Astrocyte (in vitro differentiated cells and primary cell): Measurements from ENCODE around the gene CRISPLD2. TPM values are rescaled to one million over a fixed set of nuclear protein-coding genes. Genes with fewer than 3 reads are reported as not detected.

Source experiments
- DNase-seq: peaks from one replicate; pipeline ENCODE4 v3.0.0-alpha.2; 2010; ENCODE audit warnings: low read depth
- FAIRE-seq: peaks from 2 replicates; lab custom pipeline; 2011; peaks lifted over from hg19 to GRCh38; lab: Jason Lieb, UNC
- H2AFZ ChIP-seq: 2 replicates; pipeline ENCODE4 v1.6.0; 2012; ENCODE audit warnings: low read depth, low read length, inconsistent platforms
- H3K27ac ChIP-seq: 2 replicates; pipeline ENCODE4 v1.5.1; 2011; ENCODE audit warnings: low read depth, low read length, inconsistent platforms
- H3K27me3 ChIP-seq: 2 replicates; pipeline ENCODE4 v1.6.0; 2011; ENCODE audit warnings: low read length, inconsistent platforms; ENCODE audit not compliant: insufficient read depth
- H3K36me3 ChIP-seq: 2 replicates; pipeline ENCODE4 v1.5.1; 2011; ENCODE audit warnings: low read length, inconsistent platforms; ENCODE audit not compliant: insufficient read depth
- H3K4me1 ChIP-seq: 2 replicates; pipeline ENCODE4 v1.5.1; 2011; ENCODE audit warnings: low read length, inconsistent platforms; ENCODE audit not compliant: insufficient read depth
- H3K4me2 ChIP-seq: 2 replicates; pipeline ENCODE4 v1.6.0; 2012; ENCODE audit warnings: low read length, inconsistent platforms
- H3K4me3 ChIP-seq: 2 replicates; pipeline ENCODE4 v1.5.1; 2011; ENCODE audit warnings: low read depth, mild to moderate bottlenecking, low read length, inconsistent platforms; ENCODE audit not compliant: insufficient read depth
- H3K79me2 ChIP-seq: 2 replicates; pipeline ENCODE4 v1.6.0; 2012; ENCODE audit warnings: mild to moderate bottlenecking, low read length, inconsistent platforms; ENCODE audit not compliant: insufficient read depth
- H3K9ac ChIP-seq: 2 replicates; pipeline ENCODE4 v1.6.0; 2012; ENCODE audit warnings: mild to moderate bottlenecking, low read length, inconsistent platforms
- H3K9me3 ChIP-seq: 2 replicates; pipeline ENCODE4 v1.5.1; 2012; ENCODE audit warnings: low read depth, mild to moderate bottlenecking, low read length, inconsistent platforms; ENCODE audit not compliant: insufficient read depth
- H4K20me1 ChIP-seq: 2 replicates; pipeline ENCODE4 v1.6.0; 2012; ENCODE audit warnings: low read length, inconsistent platforms; ENCODE audit not compliant: insufficient read depth
- H3K27ac Mint-ChIP-seq: one replicate; pipeline ENCODE4 v1.8.0; 2021; ENCODE audit warnings: mild to moderate bottlenecking, mixed read lengths; ENCODE audit not compliant: unreplicated experiment
- H3K27me3 Mint-ChIP-seq: one replicate; pipeline ENCODE4 v1.8.0; 2021; ENCODE audit warnings: low read depth, mixed read lengths; ENCODE audit not compliant: unreplicated experiment
- H3K36me3 Mint-ChIP-seq: one replicate; pipeline ENCODE4 v1.8.0; 2021; ENCODE audit warnings: low read depth, mixed read lengths; ENCODE audit not compliant: unreplicated experiment
- H3K4me1 Mint-ChIP-seq: one replicate; pipeline ENCODE4 v1.8.0; 2021; ENCODE audit warnings: low read depth, mixed read lengths; ENCODE audit not compliant: unreplicated experiment
- H3K4me3 Mint-ChIP-seq: one replicate; pipeline ENCODE4 v1.8.0; 2021; ENCODE audit warnings: mild to moderate bottlenecking, moderate library complexity, mixed read lengths; ENCODE audit not compliant: unreplicated experiment
- H3K9me3 Mint-ChIP-seq: one replicate; pipeline ENCODE4 v1.8.0; 2021; ENCODE audit warnings: mild to moderate bottlenecking, mixed read lengths; ENCODE audit not compliant: unreplicated experiment
- EZH2 ChIP-seq: IDR thresholded peaks from 2 replicates; pipeline ENCODE4 v1.6.1; 2012; ENCODE audit warnings: mild to moderate bottlenecking, low read length, inconsistent platforms; ENCODE audit not compliant: insufficient read depth
- total RNA-seq: library from RNA; stranded (reverse); gene quantifications from 2 replicates; pipeline ENCODE4 v1.2.1, GENCODE V29; 2021
- TF ChIP-seq, protein P1 (sequence below): IDR thresholded peaks from 2 replicates; pipeline ENCODE4 v1.5.1; 2011; ENCODE audit warnings: low read depth, mild to moderate bottlenecking, inconsistent platforms, low read length, moderate library complexity; ENCODE audit not compliant: insufficient read depth

The CRISPLD2 gene
- total RNA-seq, 1 donor from 2014 or later: 1.8 TPM

DNA sequence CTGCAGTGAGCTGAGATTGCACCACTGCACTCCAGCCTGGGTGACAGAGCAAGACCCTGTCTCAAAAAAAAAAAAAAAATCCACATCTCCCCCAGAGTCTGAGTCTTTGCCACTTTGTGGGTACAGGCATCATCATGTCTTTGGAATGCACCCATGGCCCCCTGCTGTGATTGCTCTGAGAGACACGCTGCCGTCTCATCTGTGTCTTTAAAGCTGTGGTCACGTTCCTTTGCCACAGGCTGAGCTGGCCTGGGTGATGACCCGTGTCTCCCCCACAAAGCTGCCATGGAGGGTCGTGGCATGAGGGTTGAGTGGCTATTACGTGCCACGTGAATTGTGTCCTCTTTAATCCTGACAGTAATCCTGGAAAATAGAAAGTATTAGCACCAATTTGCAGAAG lies 20.2 kb downstream of the CRISPLD2 start:
- Mint-ChIP-seq H3K27ac (peak overlapping the region; percentile 89), H3K4me3 (no peak overlapping the region), H3K4me1 (peaks cover 30% of the 10 kb centered on the region), H3K27me3 (peaks cover 32% of the 10 kb centered on the region), H3K36me3 (no peaks in the 10 kb centered on the region), H3K9me3 (peaks cover 2% of the 10 kb centered on the region)
- Histone ChIP-seq H3K36me3 (no peaks in the 10 kb centered on the region), H3K4me1 (peaks cover 48% of the 10 kb centered on the region), H3K9ac (peak overlapping the region; percentile 57), H3K4me2 (peak overlapping the region; percentile 35), H3K9me3 (no peaks in the 10 kb centered on the region), H3K27me3 (no peaks in the 10 kb centered on the region), H3K79me2 (no peaks in the 10 kb centered on the region), H3K27ac (peak overlapping the region; percentile 84), H2AFZ (no peak overlapping the region), H4K20me1 (no peaks in the 10 kb centered on the region), H3K4me3 (no peak overlapping the region)
- FAIRE-seq (peak; percentile 86), DNase-seq (peak; percentile 76)
- no peak for TF ChIP-seq EZH2
- TF ChIP-seq, protein P1, sequence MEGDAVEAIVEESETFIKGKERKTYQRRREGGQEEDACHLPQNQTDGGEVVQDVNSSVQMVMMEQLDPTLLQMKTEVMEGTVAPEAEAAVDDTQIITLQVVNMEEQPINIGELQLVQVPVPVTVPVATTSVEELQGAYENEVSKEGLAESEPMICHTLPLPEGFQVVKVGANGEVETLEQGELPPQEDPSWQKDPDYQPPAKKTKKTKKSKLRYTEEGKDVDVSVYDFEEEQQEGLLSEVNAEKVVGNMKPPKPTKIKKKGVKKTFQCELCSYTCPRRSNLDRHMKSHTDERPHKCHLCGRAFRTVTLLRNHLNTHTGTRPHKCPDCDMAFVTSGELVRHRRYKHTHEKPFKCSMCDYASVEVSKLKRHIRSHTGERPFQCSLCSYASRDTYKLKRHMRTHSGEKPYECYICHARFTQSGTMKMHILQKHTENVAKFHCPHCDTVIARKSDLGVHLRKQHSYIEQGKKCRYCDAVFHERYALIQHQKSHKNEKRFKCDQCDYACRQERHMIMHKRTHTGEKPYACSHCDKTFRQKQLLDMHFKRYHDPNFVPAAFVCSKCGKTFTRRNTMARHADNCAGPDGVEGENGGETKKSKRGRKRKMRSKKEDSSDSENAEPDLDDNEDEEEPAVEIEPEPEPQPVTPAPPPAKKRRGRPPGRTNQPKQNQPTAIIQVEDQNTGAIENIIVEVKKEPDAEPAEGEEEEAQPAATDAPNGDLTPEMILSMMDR: no peak

DNA sequence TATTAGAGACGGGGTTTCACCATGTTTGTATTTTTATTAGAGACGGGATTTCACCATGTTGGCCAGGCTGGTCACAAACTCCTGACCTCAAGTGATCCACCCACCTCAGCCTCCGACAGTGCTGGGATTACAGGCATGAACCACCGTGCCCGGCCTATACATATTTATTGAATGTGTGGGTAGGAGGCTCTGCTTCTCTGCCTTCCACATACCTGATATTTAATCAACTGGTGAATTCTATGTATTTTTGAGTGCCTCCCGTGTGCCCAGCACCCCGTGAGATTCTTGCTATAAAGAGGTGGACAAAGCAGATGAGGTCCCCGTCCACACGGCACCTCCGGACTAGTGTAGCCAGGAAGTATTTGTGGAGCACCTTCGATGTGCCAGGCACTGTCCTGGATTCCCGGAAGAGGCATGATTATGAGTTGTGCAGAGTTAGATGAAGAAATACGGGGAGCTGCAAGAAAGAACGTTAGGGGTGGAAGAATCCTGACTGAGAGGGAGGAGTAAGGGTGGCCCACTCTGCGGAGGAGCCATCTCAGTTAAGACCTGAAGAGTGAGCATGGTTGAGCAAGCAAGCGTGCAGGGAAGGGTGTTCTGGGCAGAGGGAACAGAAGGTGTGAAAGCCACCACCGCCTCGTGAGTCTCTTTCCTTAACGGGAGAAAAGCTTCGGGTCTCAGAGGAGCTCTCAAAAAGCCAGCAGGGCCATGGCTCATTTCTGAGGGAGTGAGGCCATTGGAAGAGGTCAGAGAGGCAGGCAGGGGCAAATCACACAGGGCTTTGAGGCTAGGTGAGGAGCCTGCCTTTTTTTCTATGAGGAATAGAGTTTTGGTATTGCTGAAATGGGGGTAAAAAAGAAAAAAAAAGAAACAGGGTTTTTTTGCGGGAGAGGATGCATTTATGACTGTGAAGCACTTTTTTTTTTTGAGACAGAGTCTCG lies 21.2 kb downstream of the CRISPLD2 start:
- Histone ChIP-seq H3K27me3 (no peaks in the 10 kb centered on the region), H3K9me3 (no peaks in the 10 kb centered on the region), H2AFZ (no peak overlapping the region), H4K20me1 (no peaks in the 10 kb centered on the region), H3K36me3 (no peaks in the 10 kb centered on the region), H3K9ac (peak overlapping the region; percentile 57), H3K4me3 (no peak overlapping the region), H3K27ac (peak overlapping the region; percentile 84), H3K79me2 (no peaks in the 10 kb centered on the region), H3K4me2 (no peak overlapping the region), H3K4me1 (peaks cover 40% of the 10 kb centered on the region)
- Mint-ChIP-seq H3K27me3 (peaks cover 33% of the 10 kb centered on the region), H3K4me3 (no peak overlapping the region), H3K27ac (peak overlapping the region; percentile 9), H3K9me3 (peaks cover 2% of the 10 kb centered on the region), H3K36me3 (no peaks in the 10 kb centered on the region), H3K4me1 (peaks cover 24% of the 10 kb centered on the region)
- FAIRE-seq (no peak), DNase-seq (no peak)
- no peak for TF ChIP-seq EZH2
- TF ChIP-seq, protein P1: no peak
